ENCODE data around the gene SMAGP.
A peak's percentile ranks its signal among the peaks of the same experiment; 100 is the strongest.
"Not testable (repeated sequence)": the region's sequence is repeated elsewhere in the genome, so short reads cannot be mapped to it uniquely, and the experiment has no call there.

The SMAGP gene

GRCh38 chr12:51225234-51225633 lies 45.0 kb downstream of the SMAGP start:
- DNase-seq (ENCODE audit: low spot score): no peak

- no peak for DNase-seq (ENCODE audit: low spot score)
These were observed 45.6 kb downstream of the SMAGP start for GRCh38 chr12:51224625-51225024.

DNA sequence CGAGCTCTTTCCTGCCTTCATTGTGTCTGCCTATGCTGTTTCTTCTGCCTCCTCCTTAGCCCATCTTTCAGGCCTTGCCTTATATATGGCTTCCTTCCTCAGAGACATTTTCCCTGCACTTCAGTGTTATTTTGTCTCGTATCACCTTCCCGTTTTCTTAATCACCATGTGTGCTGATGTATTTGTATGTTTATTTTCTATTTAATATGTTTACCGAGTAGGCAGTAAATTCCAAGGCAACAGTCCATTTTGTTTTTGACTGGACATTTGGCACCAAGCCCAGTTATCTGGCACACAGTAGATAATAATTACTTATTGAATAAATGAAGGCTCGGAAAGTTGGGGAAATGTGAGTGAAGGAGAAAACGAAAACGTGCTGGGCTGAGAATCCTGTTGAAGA lies 47.8 kb downstream of the SMAGP start:
- no peak for DNase-seq (ENCODE audit: low spot score)

DNA sequence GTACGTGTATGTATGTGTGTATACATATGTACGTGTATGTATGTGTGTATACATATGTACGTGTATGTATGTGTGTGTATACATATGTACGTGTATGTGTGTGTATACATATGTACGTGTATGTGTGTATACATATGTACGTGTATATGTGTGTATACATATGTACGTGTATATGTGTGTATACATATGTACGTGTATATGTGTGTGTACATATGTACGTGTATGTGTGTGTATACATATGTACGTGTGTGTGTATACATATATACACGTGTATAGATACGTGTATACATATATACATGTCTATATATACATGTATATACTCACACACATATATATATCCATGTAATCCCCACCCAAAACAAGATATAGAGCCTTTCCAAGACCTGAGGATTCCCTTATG lies 50.4 kb downstream of the SMAGP start:
- DNase-seq (ENCODE audit: low spot score): not testable (repeated sequence)

DNA sequence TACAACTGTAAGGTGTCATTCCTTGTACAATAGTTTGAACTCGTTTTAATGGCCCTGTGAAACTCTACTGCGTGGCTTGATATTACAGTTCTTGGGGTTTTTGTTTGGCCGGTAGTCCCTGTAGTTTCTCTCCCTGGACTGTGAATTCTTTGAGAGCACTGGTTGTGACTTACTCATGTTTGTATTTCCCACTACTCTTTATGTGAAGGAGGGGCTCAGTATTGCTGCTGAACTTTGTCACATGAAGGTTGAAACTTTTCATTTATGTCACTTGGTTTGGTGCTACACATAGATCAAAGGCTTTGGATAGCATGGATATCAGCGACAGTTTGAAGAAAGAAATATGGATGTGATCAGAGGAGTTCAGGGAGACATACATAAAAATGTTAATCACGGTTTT lies 50.9 kb downstream of the SMAGP start:
- no peak for DNase-seq (ENCODE audit: low spot score)

- DNase-seq (ENCODE audit: low spot score): no peak
These were observed 51.5 kb downstream of the SMAGP start for GRCh38 chr12:51218607-51219161.

DNA sequence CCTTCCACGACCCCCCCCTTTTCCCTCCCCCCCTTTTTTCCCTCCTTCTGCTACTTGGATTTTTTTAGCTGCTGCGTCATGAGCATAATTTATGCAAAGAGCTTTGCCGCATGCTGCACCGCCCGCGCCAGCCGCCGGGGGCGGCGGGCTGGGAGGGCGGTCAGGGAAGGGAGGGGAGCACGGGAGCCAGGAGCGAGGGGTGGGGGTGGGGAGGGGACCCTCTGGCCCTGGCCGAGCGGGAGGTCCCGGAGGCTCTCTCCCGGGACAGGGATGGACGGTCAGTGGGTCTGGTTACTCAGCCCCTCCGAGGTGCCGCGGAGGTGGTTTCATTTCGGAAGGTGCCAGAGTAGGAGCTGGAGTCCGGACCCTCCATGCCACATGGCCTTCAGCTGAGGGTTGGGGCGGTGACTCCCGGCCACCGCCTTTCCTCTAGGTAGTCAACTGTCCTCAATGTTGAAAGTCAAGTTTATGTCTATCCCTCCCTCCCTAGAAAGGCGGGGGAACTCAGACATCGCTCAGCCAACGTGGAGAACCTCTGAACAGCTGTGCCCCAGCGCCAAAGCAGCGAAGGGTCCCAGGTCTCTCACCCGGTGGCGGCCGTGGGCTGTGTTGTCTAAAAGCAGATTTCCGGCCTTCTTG lies 52.1 kb downstream of the SMAGP start, which contains the start of gene POU6F1:
Gene POU6F1, minus strand, starts transcription at position 95 of the 639 bp plus-strand sequence. CDS start 11,226 bp downstream, outside the sequence.
- peak; percentile 77 for DNase-seq (ENCODE audit: low spot score)

DNA sequence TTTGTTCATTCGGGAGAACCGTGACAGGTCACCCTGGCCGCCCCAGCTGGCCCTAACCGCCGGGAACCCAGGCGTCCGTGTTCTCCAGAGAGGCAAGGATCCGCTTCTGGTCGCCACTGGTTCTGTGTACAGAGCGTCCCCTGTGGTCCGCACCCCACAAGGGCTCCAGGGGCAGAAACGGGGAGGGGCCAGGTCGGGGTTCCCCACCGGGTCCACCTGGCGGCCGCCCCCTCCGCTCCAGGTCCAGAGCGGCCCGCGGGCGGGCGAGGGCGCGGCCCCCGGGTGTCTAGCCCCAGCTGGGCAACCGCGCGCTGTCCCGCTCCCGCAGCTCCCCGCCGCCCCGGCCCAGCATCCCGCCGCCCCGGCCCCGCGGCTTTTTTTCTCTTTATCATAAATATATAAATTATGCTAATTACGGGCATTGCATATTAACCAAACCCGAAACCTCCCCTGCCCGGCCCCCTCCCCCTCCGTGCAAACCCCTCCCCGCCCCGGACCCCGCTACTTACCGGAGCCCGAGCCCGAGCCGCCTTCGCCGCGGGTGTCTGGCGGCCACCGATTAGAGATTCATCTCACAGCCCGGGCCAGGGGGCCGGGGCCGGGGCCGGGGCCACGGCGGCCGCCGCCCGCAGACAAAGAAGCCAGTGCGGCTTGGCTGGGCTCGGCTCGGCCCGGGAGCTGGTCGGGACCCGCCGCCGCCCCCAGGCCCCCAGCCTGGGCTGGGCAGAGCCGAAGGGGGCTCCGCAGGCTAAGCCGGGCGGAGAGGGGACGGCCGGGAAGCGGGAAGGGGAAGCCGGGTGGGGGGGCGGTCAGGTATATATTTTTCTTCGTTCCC lies 52.9 kb downstream of the SMAGP start:
- peak; percentile 51 for DNase-seq (ENCODE audit: low spot score)

DNA sequence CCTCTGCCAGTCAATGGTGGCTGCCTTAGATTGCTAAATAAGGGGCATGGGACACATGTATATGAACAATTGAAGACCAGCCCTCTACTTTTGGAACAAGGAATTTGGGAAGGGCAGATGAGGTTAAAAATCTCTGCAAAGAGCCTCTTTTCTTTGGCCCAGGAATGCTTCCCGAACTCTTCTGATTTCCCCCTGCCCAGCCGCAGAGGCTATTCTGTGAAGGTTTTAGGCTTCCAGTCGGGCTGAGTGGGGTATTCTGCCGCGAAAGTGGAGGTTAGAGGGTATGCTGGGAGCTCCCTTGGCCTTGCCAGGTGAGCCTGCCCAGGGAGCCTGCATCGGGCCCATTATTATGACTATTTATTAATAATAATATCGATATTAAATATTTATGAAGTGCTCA lies 53.6 kb downstream of the SMAGP start:
- no peak for DNase-seq (ENCODE audit: low spot score)

DNA sequence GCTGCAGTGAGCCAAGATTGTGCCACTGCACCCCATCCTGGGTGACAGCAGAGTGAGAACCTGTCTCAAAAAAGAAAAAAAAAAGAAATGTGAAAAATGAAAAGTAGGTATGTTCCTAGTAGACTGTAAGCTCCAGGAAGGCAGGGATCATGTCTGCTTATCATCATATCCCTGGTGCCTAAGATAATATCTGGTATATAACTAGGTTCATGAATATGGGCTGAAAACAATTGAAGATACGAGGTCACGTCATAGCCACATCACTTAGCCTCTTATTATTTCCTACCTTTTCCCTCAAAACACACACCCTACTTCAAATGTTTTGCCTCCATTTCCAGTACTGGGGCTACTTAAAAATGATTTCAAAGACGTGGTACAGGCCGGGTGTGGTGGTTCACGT lies 55.3 kb downstream of the SMAGP start:
- no peak for DNase-seq (ENCODE audit: low spot score)

- no peak for DNase-seq (ENCODE audit: low spot score)
These were observed 59.4 kb downstream of the SMAGP start for GRCh38 chr12:51210690-51211395.

DNA sequence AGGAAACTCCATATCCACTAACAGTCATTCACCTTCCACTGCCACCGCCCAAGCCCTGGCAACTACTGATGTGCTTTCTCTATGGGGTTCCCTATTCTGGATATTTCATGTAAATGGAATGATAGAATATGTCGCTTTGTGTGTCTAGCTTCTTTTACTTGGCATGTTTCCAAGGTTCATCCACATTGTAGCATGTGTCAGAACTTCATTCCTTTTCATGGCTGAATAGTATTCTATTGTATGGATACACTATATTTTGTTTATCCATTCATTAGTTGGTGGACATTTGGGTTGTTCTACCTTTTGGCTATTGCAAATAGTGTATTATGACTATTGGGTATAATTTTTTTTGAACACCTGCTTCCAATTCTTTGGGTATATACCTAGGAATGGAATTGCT lies 61.0 kb downstream of the SMAGP start:
- no peak for DNase-seq (ENCODE audit: low spot score)

- no peak for DNase-seq (ENCODE audit: low spot score)
These were observed 62.1 kb downstream of the SMAGP start for GRCh38 chr12:51208016-51208660.

DNA sequence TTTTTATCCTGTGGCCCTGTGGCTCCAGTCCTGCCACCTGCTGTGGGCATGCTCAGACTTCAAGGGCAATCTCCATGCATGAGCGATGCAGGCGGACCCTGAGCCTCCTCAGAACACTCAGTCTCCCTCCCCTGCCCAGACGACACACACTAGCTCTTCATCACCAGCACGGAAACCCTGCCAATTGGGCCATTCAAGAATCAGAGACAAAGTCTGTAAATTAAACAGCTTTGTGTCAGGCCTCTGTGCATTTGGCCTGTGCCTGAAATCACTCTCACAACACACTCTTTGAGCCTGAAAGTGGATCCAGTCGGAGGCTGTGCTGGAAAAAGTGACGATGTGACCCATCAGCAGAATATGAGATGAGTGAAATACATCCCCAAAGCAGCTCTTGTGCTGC lies 64.9 kb downstream of the SMAGP start:
- DNase-seq (ENCODE audit: low spot score): no peak

DNA sequence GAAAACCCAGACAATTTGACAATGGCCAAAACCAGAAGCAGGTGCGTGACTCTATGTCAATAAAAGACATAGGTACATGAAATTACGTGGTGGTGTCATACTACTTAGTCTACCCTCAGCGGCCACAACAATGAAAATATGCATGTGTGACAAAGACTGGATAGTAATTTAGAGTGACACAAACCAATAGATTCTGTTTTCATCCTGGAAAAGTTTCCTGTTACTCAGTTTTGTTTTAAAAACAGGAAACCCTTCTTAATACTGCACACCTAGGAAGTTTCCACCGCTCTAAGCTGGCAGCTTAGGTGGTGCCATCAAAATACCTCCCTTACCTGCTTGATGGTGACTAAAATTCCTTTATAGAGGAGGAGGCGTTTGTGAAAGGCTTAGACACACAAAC lies 67.5 kb downstream of the SMAGP start:
- peak; percentile 5 for DNase-seq (ENCODE audit: low spot score)

DNA sequence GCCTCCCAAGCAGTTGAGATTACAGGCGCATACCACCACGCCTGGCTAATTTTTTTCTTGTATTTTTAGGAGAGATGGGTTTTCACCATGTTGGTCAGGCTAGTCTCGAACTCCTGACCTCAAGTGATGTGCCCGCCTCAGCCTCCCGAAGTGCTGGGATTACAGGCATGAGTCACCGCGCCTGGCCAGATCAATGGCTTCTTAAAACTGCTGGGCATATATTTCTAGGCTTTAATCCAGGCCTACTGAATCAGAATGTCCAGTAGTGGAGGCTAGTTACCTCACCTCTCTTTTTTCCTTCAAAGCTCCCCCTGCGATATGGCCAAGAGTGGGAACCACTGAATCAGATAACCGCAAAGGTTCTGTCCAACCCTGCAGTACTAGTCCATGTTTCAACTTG lies 69.4 kb downstream of the SMAGP start:
- no peak for DNase-seq (ENCODE audit: low spot score)

DNA sequence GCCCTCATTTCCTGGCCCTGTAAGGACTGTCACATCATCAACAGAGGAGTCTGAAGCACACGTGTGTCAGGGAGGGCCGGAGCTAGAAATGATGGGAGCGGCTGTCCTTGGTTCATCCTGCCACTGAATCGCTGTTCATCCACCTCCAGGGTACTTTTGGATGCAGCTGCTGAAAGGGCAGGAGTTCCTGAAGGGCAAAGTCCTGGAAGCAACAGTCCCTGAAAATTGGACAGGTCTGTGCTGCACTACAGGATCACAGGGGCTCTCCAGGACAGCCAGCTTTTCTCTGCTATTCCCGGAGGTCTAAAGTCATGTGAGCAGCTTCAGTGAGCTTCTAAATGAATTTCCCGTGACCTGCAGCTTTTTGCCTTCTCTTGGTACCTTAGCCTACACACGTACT lies 70.1 kb downstream of the SMAGP start:
- DNase-seq (ENCODE audit: low spot score): no peak

DNA sequence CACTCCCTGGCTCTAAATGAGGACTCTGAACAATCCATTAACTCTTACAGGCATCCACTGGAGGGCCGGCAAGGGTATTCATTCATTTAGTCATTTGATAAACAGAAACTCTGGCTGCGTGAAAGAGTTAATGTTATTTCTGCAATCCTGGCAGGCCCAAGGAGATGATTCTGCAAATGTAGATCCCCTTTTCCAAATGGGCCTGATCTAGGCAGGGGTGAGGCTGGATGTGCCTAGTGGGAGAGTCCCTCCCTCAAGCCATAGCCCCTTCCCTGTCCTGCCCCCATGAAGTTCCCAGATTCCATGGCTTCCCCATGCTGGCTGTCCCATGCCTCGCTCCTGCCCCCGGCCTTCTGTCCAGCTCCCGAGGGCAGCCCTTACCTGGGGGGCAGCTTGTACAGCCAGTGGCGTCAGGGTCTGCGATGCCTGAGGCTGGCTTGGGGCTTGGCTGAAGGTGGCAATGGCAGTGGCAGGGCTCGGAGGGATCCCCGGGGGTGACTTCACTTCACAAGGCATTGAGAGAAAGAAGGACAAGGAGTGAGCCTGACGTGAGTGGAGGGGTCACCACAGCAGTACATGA lies 70.8 kb downstream of the SMAGP start:
- no peak for DNase-seq (ENCODE audit: low spot score)

GRCh38 chr12:51198568-51199365 lies 71.4 kb downstream of the SMAGP start:
- no peak for DNase-seq (ENCODE audit: low spot score)

- no peak for DNase-seq (ENCODE audit: low spot score)
These were observed 72.3 kb downstream of the SMAGP start for GRCh38 chr12:51197736-51198567.
